ENCODE data around the gene MT1G.

GRCh38 chr16:56713794-56714193, 45.9 kb upstream of the MT1G start:
- TF ChIP-seq POLR2A (IDR thresholded peaks at IDR 0.05) (no peak), CTCF (IDR thresholded peaks at IDR 0.05) (no peak)
